ENCODE measurements around the gene LYSMD4. TPM values are rescaled to one million over a fixed set of nuclear protein-coding genes. Genes with fewer than 3 reads are reported as not detected.

LYSMD4 gene
- total RNA-seq, 2 donors from 2014 or later = 12.5 to 12.9 TPM

GRCh38 chr15:99717161-99718009, 15.9 kb downstream of the LYSMD4 start:
- H3K9me3 ChIP-seq = no peaks in the 10 kb centered on the region
- H3K27ac ChIP-seq = peak overlapping the region; percentile 68
- TF ChIP-seq, protein P1, sequence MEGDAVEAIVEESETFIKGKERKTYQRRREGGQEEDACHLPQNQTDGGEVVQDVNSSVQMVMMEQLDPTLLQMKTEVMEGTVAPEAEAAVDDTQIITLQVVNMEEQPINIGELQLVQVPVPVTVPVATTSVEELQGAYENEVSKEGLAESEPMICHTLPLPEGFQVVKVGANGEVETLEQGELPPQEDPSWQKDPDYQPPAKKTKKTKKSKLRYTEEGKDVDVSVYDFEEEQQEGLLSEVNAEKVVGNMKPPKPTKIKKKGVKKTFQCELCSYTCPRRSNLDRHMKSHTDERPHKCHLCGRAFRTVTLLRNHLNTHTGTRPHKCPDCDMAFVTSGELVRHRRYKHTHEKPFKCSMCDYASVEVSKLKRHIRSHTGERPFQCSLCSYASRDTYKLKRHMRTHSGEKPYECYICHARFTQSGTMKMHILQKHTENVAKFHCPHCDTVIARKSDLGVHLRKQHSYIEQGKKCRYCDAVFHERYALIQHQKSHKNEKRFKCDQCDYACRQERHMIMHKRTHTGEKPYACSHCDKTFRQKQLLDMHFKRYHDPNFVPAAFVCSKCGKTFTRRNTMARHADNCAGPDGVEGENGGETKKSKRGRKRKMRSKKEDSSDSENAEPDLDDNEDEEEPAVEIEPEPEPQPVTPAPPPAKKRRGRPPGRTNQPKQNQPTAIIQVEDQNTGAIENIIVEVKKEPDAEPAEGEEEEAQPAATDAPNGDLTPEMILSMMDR (IDR thresholded peaks at IDR 0.05) = no peak
- H3K4me1 ChIP-seq = peaks cover 0 to 41% of the 10 kb centered on the region in 2 donors
- no peak overlapping the region for H3K4me3 ChIP-seq
- peaks cover 26% of the 10 kb centered on the region for H3K36me3 ChIP-seq
- H3K27me3 ChIP-seq = no peaks in the 10 kb centered on the region
- DNase-seq (ENCODE audit: low spot score) = no peak

DNA sequence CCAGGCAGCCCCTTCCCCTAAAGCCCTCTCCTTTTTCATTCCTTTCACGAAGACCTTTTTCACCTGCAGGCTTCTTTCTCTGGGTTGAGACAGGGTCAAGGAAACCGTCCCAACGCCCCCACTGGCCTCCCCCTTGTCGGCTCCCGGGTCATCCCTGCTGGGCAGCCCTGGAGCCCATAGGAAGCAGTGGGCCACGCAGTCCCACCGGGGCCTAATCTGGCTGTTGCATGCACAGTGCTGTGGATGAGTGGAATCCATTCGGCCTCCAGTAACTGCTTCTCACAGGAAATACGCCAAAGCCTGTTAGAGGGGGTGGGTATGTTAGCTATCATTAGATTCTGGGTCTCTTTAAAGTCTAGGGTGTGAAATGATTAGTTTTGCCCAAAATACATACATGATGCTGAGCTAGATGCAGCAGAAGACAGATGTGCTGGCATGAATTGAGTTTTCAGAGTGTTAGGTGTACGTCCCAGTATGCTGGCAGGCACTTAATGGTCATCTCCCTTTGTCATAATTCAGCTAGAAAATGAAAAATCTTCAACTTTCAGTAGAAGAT, 16.6 kb downstream of the LYSMD4 start:
- no peak for DNase-seq (ENCODE audit: low spot score)
- H3K4me1 ChIP-seq = peaks cover 0 to 47% of the 10 kb centered on the region in 2 donors

DNA sequence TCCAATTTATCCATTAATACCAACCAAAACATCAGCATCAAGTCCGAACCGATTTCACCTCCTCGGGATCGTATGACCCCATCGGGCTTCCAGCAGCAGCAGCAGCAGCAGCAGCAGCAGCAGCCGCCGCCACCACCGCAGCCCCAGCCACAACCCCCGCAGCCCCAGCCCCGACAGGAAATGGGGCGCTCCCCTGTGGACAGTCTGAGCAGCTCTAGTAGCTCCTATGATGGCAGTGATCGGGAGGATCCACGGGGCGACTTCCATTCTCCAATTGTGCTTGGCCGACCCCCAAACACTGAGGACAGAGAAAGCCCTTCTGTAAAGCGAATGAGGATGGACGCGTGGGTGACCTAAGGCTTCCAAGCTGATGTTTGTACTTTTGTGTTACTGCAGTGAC, 20.8 kb downstream of the LYSMD4 start:
- TF ChIP-seq, protein P1 (IDR thresholded peaks at IDR 0.05) = no peak
- Histone ChIP-seq H3K4me3 (no peak overlapping the region), H3K27me3 (no peaks in the 10 kb centered on the region), H3K27ac (peak overlapping the region; percentile 86 to 95), H3K36me3 (peaks cover 30% of the 10 kb centered on the region), H3K4me1 (peaks cover 0 to 76% of the 10 kb centered on the region in 2 donors), H3K9me3 (no peaks in the 10 kb centered on the region)
- DNase-seq (ENCODE audit: low spot score) = no peak

More for the DNA sequence above, 16.6 kb downstream of the LYSMD4 start:
- H3K36me3 ChIP-seq = peaks cover 34% of the 10 kb centered on the region
- H3K27ac ChIP-seq = peak overlapping the region; percentile 68
- TF ChIP-seq, protein P1 (IDR thresholded peaks at IDR 0.05) = no peak
- no peaks in the 10 kb centered on the region for H3K27me3 ChIP-seq
- no peak overlapping the region for H3K4me3 ChIP-seq
- H3K9me3 ChIP-seq = no peaks in the 10 kb centered on the region

- Histone ChIP-seq H3K27me3 (no peaks in the 10 kb centered on the region), H3K9me3 (no peaks in the 10 kb centered on the region), H3K4me3 (no peak overlapping the region), H3K36me3 (peaks cover 30% of the 10 kb centered on the region), H3K27ac (peak overlapping the region; percentile 86 to 95), H3K4me1 (peaks cover 0 to 74% of the 10 kb centered on the region in 2 donors)
- TF ChIP-seq, protein P1 (IDR thresholded peaks at IDR 0.05) = no peak
- no peak for DNase-seq (ENCODE audit: low spot score)
Observed at GRCh38 chr15:99711625-99712024, 21.6 kb downstream of the LYSMD4 start.

DNA sequence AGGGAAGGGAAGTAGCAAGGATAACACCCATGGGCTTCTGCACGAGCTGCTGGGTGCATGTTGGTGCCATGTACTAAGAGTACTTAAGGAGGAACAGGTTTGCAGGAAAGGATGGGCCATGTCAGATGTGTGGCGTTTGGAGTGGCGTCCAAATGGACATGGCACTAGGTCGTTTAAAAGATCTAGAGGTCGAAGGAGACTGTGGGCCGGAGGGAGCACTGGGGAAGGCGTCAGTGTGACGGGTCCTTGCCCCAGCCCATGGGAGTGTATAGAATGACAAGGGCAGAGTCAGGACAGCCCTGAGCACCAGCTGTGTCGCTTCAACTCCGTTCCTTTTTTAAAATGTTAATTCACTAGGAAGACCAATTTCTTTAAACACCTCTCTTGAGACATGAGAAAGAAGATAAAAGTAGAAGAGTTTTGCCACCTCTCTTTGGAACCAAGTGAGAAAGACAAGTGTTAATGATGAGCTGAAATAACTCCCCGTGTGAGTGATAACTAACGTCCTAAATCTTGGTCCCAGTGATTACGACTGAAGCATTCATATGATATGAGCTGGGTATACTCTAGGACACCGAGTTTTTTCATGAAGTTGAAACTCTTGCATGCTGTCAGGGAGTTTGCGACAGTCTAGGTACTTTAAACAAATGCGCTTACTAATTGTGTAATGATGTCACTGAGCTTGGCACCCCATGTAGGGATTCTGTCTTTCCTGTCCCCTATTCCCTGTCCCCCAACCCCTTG, 23.8 kb downstream of the LYSMD4 start:
- Histone ChIP-seq H3K27me3 (no peaks in the 10 kb centered on the region), H3K27ac (peak overlapping the region; percentile 86 to 95), H3K36me3 (peaks cover 30% of the 10 kb centered on the region), H3K9me3 (no peaks in the 10 kb centered on the region), H3K4me3 (no peak overlapping the region), H3K4me1 (peaks cover 0 to 67% of the 10 kb centered on the region in 2 donors)
- TF ChIP-seq, protein P1 (IDR thresholded peaks at IDR 0.05) = no peak
- no peak for DNase-seq (ENCODE audit: low spot score)
